CD8-positive, alpha-beta memory T cell (primary cell): ENCODE data around the gene MDN1. TPM values are rescaled to one million over a fixed set of nuclear protein-coding genes. Genes with fewer than 3 reads are reported as not detected.
A peak's percentile ranks its signal among the peaks of the same experiment; 100 is the strongest.

Experiments used
- CTCF ChIA-PET: fragments of 350-600 bp; sonication (Branson Sonifier 250); formaldehyde crosslinking; loops from one replicate; lab custom pipeline; 2021; ENCODE audit warnings: antibody characterized with exemption; lab: Charles Lee
- POLR2A ChIA-PET: fragments of 350-600 bp; sonication (Branson Sonifier 250); formaldehyde crosslinking; loops from one replicate; lab custom pipeline; 2021; ENCODE audit warnings: antibody characterized with exemption; lab: Charles Lee
- DNase-seq, 5 donors: peaks; one replicate each; pipeline versions ENCODE4 v3.0.0 to v3.0.0-alpha.2; 2020 to 2022; ENCODE audit warnings: mixed read lengths in 1 of 5
- H3K27ac ChIP-seq: one replicate; pipeline ENCODE4 v1.7.0; 2013; ENCODE audit warnings: low read depth, mild to moderate bottlenecking, low read length, moderate library complexity
- H3K27me3 ChIP-seq: 2 replicates; pipeline ENCODE4 v1.7.0; 2013; ENCODE audit warnings: low read length, mild to moderate bottlenecking; ENCODE audit not compliant: insufficient read depth, poor library complexity, severe bottlenecking
- H3K36me3 ChIP-seq: 2 replicates; pipeline ENCODE4 v1.7.0; 2013; ENCODE audit warnings: mild to moderate bottlenecking, low read length, moderate library complexity; ENCODE audit not compliant: insufficient read depth
- H3K4me1 ChIP-seq: 2 replicates; pipeline ENCODE4 v1.7.0; 2013; ENCODE audit warnings: mild to moderate bottlenecking, low read length, moderate library complexity; ENCODE audit not compliant: insufficient read depth
- H3K4me3 ChIP-seq: 2 replicates; pipeline ENCODE4 v1.7.0; 2013; ENCODE audit warnings: mild to moderate bottlenecking, low read length
- H3K9me3 ChIP-seq: 2 replicates; pipeline ENCODE4 v1.7.0; 2013; ENCODE audit warnings: mild to moderate bottlenecking, low read length
- H3K27ac Mint-ChIP-seq, 8 donors: one replicate each; pipeline ENCODE4 v1.8.0; 2020 to 2021; ENCODE audit warnings: mixed read lengths in 8 of 8, mild to moderate bottlenecking in 6 of 8, inconsistent platforms in 3 of 8, moderate library complexity in 3 of 8
- H3K27me3 Mint-ChIP-seq, 2 donors: one replicate each; pipeline ENCODE4 v1.8.0; 2020 to 2021; ENCODE audit warnings: mixed read lengths in 2 of 2, mild to moderate bottlenecking in 1 of 2, moderate library complexity in 1 of 2
- H3K36me3 Mint-ChIP-seq, 3 donors: one replicate each; pipeline ENCODE4 v1.8.0; 2020 to 2021; ENCODE audit warnings: mixed read lengths in 3 of 3, inconsistent platforms in 1 of 3, mild to moderate bottlenecking in 1 of 3
- H3K4me1 Mint-ChIP-seq, 3 donors: one replicate each; pipeline ENCODE4 v1.8.0; 2020 to 2021; ENCODE audit warnings: mixed read lengths in 3 of 3, inconsistent platforms in 1 of 3, mild to moderate bottlenecking in 1 of 3
- H3K4me3 Mint-ChIP-seq, 7 donors: one replicate each; pipeline ENCODE4 v1.8.0; 2020 to 2021; ENCODE audit warnings: mixed read lengths in 7 of 7, mild to moderate bottlenecking in 6 of 7, moderate library complexity in 4 of 7, inconsistent platforms in 2 of 7
- H3K9me3 Mint-ChIP-seq, 5 donors: one replicate each; pipeline ENCODE4 v1.8.0; 2020 to 2022; ENCODE audit warnings: mixed read lengths in 5 of 5, mild to moderate bottlenecking in 3 of 5, moderate library complexity in 2 of 5, inconsistent platforms in 1 of 5
- polyA plus RNA-seq: library from polyadenylated mRNA; unstranded; fragments of 300-500 nt; fragmentation: Illumina TruSeq; gene quantifications from one replicate; pipeline ENCODE4 v1.2.3, GENCODE V29; 2021
- total RNA-seq, 2 experiments: library from RNA; stranded (reverse); gene quantifications; one replicate each; pipeline ENCODE4 v1.2.3, GENCODE V29; 2021

The MDN1 gene
- total and polyA plus RNA-seq, 3 experiments from 2014 or later, result 8.6 to 63.6 (median 63.3) TPM

- H3K4me3 Mint-ChIP-seq, result no peak overlapping the region
- ChIA-PET CTCF (no interaction called here), POLR2A (no interaction called here)
- peaks cover 0 to 6% (median 5%) of the 10 kb centered on the region in 3 donors for H3K36me3 Mint-ChIP-seq
- H3K4me1 Mint-ChIP-seq, result no peaks in the 10 kb centered on the region
- H3K9me3 ChIP-seq, result no peaks in the 10 kb centered on the region
- DNase-seq, result no peak
- H3K4me1 ChIP-seq, result no peaks in the 10 kb centered on the region
- no peaks in the 10 kb centered on the region for H3K9me3 Mint-ChIP-seq
- H3K27me3 Mint-ChIP-seq, result no peaks in the 10 kb centered on the region
- no peak overlapping the region for H3K27ac Mint-ChIP-seq
- no peaks in the 10 kb centered on the region for H3K27me3 ChIP-seq
- no peaks in the 10 kb centered on the region for H3K36me3 ChIP-seq
- H3K4me3 ChIP-seq, result no peak overlapping the region
- no peak overlapping the region for H3K27ac ChIP-seq
These were observed 201.6 kb downstream of the MDN1 start for GRCh38 chr6:89618026-89618425.

- no peak overlapping the region for H3K27ac ChIP-seq
- H3K4me1 Mint-ChIP-seq, result no peaks in the 10 kb centered on the region
- H3K9me3 Mint-ChIP-seq, result no peaks in the 10 kb centered on the region
- no peaks in the 10 kb centered on the region for H3K27me3 Mint-ChIP-seq
- no peaks in the 10 kb centered on the region for H3K36me3 ChIP-seq
- H3K27me3 ChIP-seq, result no peaks in the 10 kb centered on the region
- H3K4me3 Mint-ChIP-seq, result no peak overlapping the region
- H3K4me1 ChIP-seq, result no peaks in the 10 kb centered on the region
- ChIA-PET POLR2A (no interaction called here), CTCF (interaction anchor here (0.9 to 2.8 kb wide), 2 partner anchors 184 to 244 kb away, joined by 4 to 13 read pairs; no protein-coding TSS in a partner anchor)
- H3K36me3 Mint-ChIP-seq, result peaks cover 0 to 4% (median 3%) of the 10 kb centered on the region in 3 donors
- DNase-seq, result no peak
- H3K9me3 ChIP-seq, result no peaks in the 10 kb centered on the region
- H3K4me3 ChIP-seq, result no peak overlapping the region
- no peak overlapping the region for H3K27ac Mint-ChIP-seq
These were observed 203.1 kb downstream of the MDN1 start for GRCh38 chr6:89616531-89616930.

GRCh38 chr6:89615882-89616281, 203.7 kb downstream of the MDN1 start:
- H3K4me3 Mint-ChIP-seq, result no peak overlapping the region
- H3K4me1 Mint-ChIP-seq, result no peaks in the 10 kb centered on the region
- no peaks in the 10 kb centered on the region for H3K9me3 Mint-ChIP-seq
- Histone ChIP-seq H3K4me1 (no peaks in the 10 kb centered on the region), H3K27me3 (no peaks in the 10 kb centered on the region), H3K9me3 (no peaks in the 10 kb centered on the region), H3K4me3 (no peak overlapping the region), H3K36me3 (no peaks in the 10 kb centered on the region), H3K27ac (no peak overlapping the region)
- peak overlapping the region in 1 of 8 donors; percentile 63 for H3K27ac Mint-ChIP-seq
- CTCF ChIA-PET, result interaction anchor here (1.5 to 2.8 kb wide), 2 partner anchors 184 to 244 kb away, joined by 5 to 13 read pairs; no protein-coding TSS in a partner anchor
- peaks cover 0 to 4% (median 3%) of the 10 kb centered on the region in 3 donors for H3K36me3 Mint-ChIP-seq
- H3K27me3 Mint-ChIP-seq, result no peaks in the 10 kb centered on the region
- POLR2A ChIA-PET, result no interaction called here
- DNase-seq, result no peak

- no peaks in the 10 kb centered on the region for H3K9me3 ChIP-seq
- H3K4me3 ChIP-seq, result no peak overlapping the region
- H3K36me3 Mint-ChIP-seq, result peaks cover 0 to 3% (median 1%) of the 10 kb centered on the region in 3 donors
- no peak for DNase-seq
- H3K27me3 Mint-ChIP-seq, result no peaks in the 10 kb centered on the region
- no peak overlapping the region for H3K4me3 Mint-ChIP-seq
- H3K9me3 Mint-ChIP-seq, result no peaks in the 10 kb centered on the region
- no peaks in the 10 kb centered on the region for H3K36me3 ChIP-seq
- POLR2A ChIA-PET, result no interaction called here
- H3K4me1 ChIP-seq, result no peaks in the 10 kb centered on the region
- peaks cover 0 to 5% (median 0%) of the 10 kb centered on the region in 3 donors for H3K4me1 Mint-ChIP-seq
- peak overlapping the region in 1 of 8 donors; percentile 1 for H3K27ac Mint-ChIP-seq
- CTCF ChIA-PET, result interaction anchor here (1.5 to 1.8 kb wide), 3 partner anchors 13 to 631 kb away, joined by 3 to 8 read pairs (median 4); no protein-coding TSS in a partner anchor
- H3K27ac ChIP-seq, result no peak overlapping the region
- H3K27me3 ChIP-seq, result no peaks in the 10 kb centered on the region
These were observed 205.8 kb downstream of the MDN1 start for GRCh38 chr6:89613790-89614189.

GRCh38 chr6:89612121-89612520, 207.5 kb downstream of the MDN1 start:
- H3K36me3 ChIP-seq, result no peaks in the 10 kb centered on the region
- H3K4me3 ChIP-seq, result no peak overlapping the region
- Mint-ChIP-seq H3K4me3 (no peak overlapping the region), H3K27ac (peak overlapping the region in 1 of 8 donors; percentile 61), H3K9me3 (no peaks in the 10 kb centered on the region), H3K36me3 (peaks cover 0 to 2% (median 1%) of the 10 kb centered on the region in 3 donors), H3K27me3 (no peaks in the 10 kb centered on the region), H3K4me1 (peaks cover 0 to 5% (median 0%) of the 10 kb centered on the region in 3 donors)
- CTCF ChIA-PET, result interaction anchor here (1.6 to 4.8 kb wide), 4 partner anchors 180 to 629 kb away, joined by 4 to 70 read pairs (median 10); partner anchors contain the start of gene ANKRD6
- no peak for DNase-seq
- no peaks in the 10 kb centered on the region for H3K27me3 ChIP-seq
- no peaks in the 10 kb centered on the region for H3K9me3 ChIP-seq
- POLR2A ChIA-PET, result no interaction called here
- no peak overlapping the region for H3K27ac ChIP-seq
- no peaks in the 10 kb centered on the region for H3K4me1 ChIP-seq

- no peaks in the 10 kb centered on the region for H3K36me3 ChIP-seq
- CTCF ChIA-PET, result interaction anchor here (2.5 to 4.8 kb wide), 3 partner anchors 174 to 240 kb away, joined by 11 to 70 read pairs (median 15); partner anchors contain the start of gene ANKRD6
- Mint-ChIP-seq H3K36me3 (peaks cover 0 to 2% (median 1%) of the 10 kb centered on the region in 3 donors), H3K27me3 (no peaks in the 10 kb centered on the region), H3K4me1 (peaks cover 0 to 5% (median 0%) of the 10 kb centered on the region in 3 donors), H3K9me3 (no peaks in the 10 kb centered on the region), H3K4me3 (no peak overlapping the region), H3K27ac (no peak overlapping the region)
- DNase-seq, result no peak
- POLR2A ChIA-PET, result no interaction called here
- H3K4me3 ChIP-seq, result no peak overlapping the region
- H3K27me3 ChIP-seq, result no peaks in the 10 kb centered on the region
- H3K27ac ChIP-seq, result no peak overlapping the region
- no peaks in the 10 kb centered on the region for H3K4me1 ChIP-seq
- no peaks in the 10 kb centered on the region for H3K9me3 ChIP-seq
These were observed 207.9 kb downstream of the MDN1 start for GRCh38 chr6:89611666-89612065.

- DNase-seq, result peak; percentile 61 to 83 (median 71)
- Mint-ChIP-seq H3K36me3 (peaks cover 0 to 2% (median 1%) of the 10 kb centered on the region in 3 donors), H3K4me3 (no peak overlapping the region), H3K9me3 (no peaks in the 10 kb centered on the region), H3K27me3 (no peaks in the 10 kb centered on the region), H3K4me1 (peaks cover 0 to 5% (median 0%) of the 10 kb centered on the region in 3 donors), H3K27ac (no peak overlapping the region)
- no peak overlapping the region for H3K4me3 ChIP-seq
- no peaks in the 10 kb centered on the region for H3K4me1 ChIP-seq
- ChIA-PET CTCF (interaction anchor here (0.7 to 4.8 kb wide), 12 partner anchors 10 to 627 kb away, joined by 3 to 70 read pairs (median 8); partner anchors contain the start of genes ANKRD6 and LYRM2), POLR2A (no interaction called here)
- H3K27me3 ChIP-seq, result no peaks in the 10 kb centered on the region
- no peaks in the 10 kb centered on the region for H3K36me3 ChIP-seq
- no peaks in the 10 kb centered on the region for H3K9me3 ChIP-seq
- no peak overlapping the region for H3K27ac ChIP-seq
These were observed 209.4 kb downstream of the MDN1 start for GRCh38 chr6:89610149-89610642.

GRCh38 chr6:89605861-89606260, 213.7 kb downstream of the MDN1 start:
- no peaks in the 10 kb centered on the region for H3K9me3 Mint-ChIP-seq
- H3K4me3 Mint-ChIP-seq, result no peak overlapping the region
- H3K36me3 Mint-ChIP-seq, result no peaks in the 10 kb centered on the region
- H3K4me1 Mint-ChIP-seq, result peaks cover 0 to 5% (median 0%) of the 10 kb centered on the region in 3 donors
- H3K4me3 ChIP-seq, result no peak overlapping the region
- no peaks in the 10 kb centered on the region for H3K9me3 ChIP-seq
- CTCF ChIA-PET, result no interaction called here
- H3K27me3 Mint-ChIP-seq, result no peaks in the 10 kb centered on the region
- H3K27me3 ChIP-seq, result no peaks in the 10 kb centered on the region
- POLR2A ChIA-PET, result no interaction called here
- H3K27ac ChIP-seq, result no peak overlapping the region
- no peaks in the 10 kb centered on the region for H3K4me1 ChIP-seq
- no peak overlapping the region for H3K27ac Mint-ChIP-seq
- no peaks in the 10 kb centered on the region for H3K36me3 ChIP-seq
- no peak for DNase-seq
